HG02973 (cell line): Measurements from ENCODE around the gene SLC6A6.
"Not testable (repeated sequence)": the region's sequence is repeated elsewhere in the genome, so short reads cannot be mapped to it uniquely, and the experiment has no call there.

Source experiments
- ATAC-seq: cut with Tn5 transposase; IDR thresholded peaks from one replicate; pipeline ENCODE4 v1.9.1; 2021; ENCODE audit warnings: moderate library complexity; ENCODE audit not compliant: unreplicated experiment

Gene SLC6A6

GRCh38 chr3:14434126-14434497 lies 31.7 kb downstream of the SLC6A6 start:
- no peak for ATAC-seq

- ATAC-seq, result no peak
These were observed 32.2 kb downstream of the SLC6A6 start for GRCh38 chr3:14434498-14435151.

GRCh38 chr3:14435175-14436014 lies 33.0 kb downstream of the SLC6A6 start:
- ATAC-seq, result no peak

GRCh38 chr3:14436954-14437281 lies 34.5 kb downstream of the SLC6A6 start:
- ATAC-seq, result no peak

GRCh38 chr3:14437705-14438104 lies 35.3 kb downstream of the SLC6A6 start:
- not testable (repeated sequence) for ATAC-seq

GRCh38 chr3:14438262-14438661 lies 35.9 kb downstream of the SLC6A6 start:
- ATAC-seq, result no peak

- no peak for ATAC-seq
These were observed 36.5 kb downstream of the SLC6A6 start for GRCh38 chr3:14438929-14439328.

GRCh38 chr3:14439501-14440167 lies 37.2 kb downstream of the SLC6A6 start:
- no peak for ATAC-seq

GRCh38 chr3:14440168-14440518 lies 37.7 kb downstream of the SLC6A6 start:
- no peak for ATAC-seq

- ATAC-seq, result no peak
These were observed 38.3 kb downstream of the SLC6A6 start for GRCh38 chr3:14440531-14441239.

GRCh38 chr3:14441240-14441919 lies 39.0 kb downstream of the SLC6A6 start:
- no peak for ATAC-seq

GRCh38 chr3:14441920-14442300 lies 39.5 kb downstream of the SLC6A6 start:
- no peak for ATAC-seq

- no peak for ATAC-seq
These were observed 42.0 kb downstream of the SLC6A6 start for GRCh38 chr3:14444380-14444779.

- no peak for ATAC-seq
These were observed 43.4 kb downstream of the SLC6A6 start for GRCh38 chr3:14445773-14446172.

GRCh38 chr3:14446988-14447570 lies 44.7 kb downstream of the SLC6A6 start:
- ATAC-seq, result no peak

- no peak for ATAC-seq
These were observed 45.7 kb downstream of the SLC6A6 start for GRCh38 chr3:14448063-14448462.

GRCh38 chr3:14448756-14449727 lies 46.6 kb downstream of the SLC6A6 start:
- ATAC-seq, result no peak

- ATAC-seq, result no peak
These were observed 48.1 kb downstream of the SLC6A6 start for GRCh38 chr3:14450506-14450905.

- ATAC-seq, result no peak
These were observed 48.7 kb downstream of the SLC6A6 start for GRCh38 chr3:14450922-14451606.
